ENCODE measurements around the gene FNDC10. TPM values are rescaled to one million over a fixed set of nuclear protein-coding genes. Genes with fewer than 3 reads are reported as not detected.
A peak's percentile ranks its signal among the peaks of the same experiment; 100 is the strongest.

FNDC10 gene
- total RNA-seq, 1 experiment from 2014 or later: 15.2 TPM

- no peak overlapping the region for H3K4me3 Mint-ChIP-seq
- H3K4ac ChIP-seq (ENCODE audit: low read depth, low read length): no peak overlapping the region
- WGBS (ENCODE audit: extremely low coverage, insufficient read length, low lambda C conversion rate): no CpG with 5 or more reads among the region's 18 CpGs
These were observed 2.5 kb upstream of the FNDC10 start for GRCh38 chr1:1602304-1602967.

More at GRCh38 chr1:1602304-1602967, 2.5 kb upstream of the FNDC10 start:
- Histone ChIP-seq H2BK5ac (ENCODE audit: insufficient read length, low read length) (no peak overlapping the region), H3K27me3 (ENCODE audit: insufficient read depth, low read length) (no peaks in the 10 kb centered on the region; the same call in 1 of the 2 replicates), H2BK12ac (ENCODE audit: insufficient read length, low read depth, low read length) (no peak overlapping the region), H3K4me2 (ENCODE audit: insufficient read depth, insufficient read length, low read length) (no peak overlapping the region), H3K23ac (ENCODE audit: insufficient read length, low read depth, low read length) (no peak overlapping the region), H3T11ph (ENCODE audit: low read length) (no peak overlapping the region), H3K9ac (ENCODE audit: extremely low read depth, insufficient read length, low read length) (no peak overlapping the region), H3K18ac (ENCODE audit: insufficient read length, low read depth, low read length) (no peak overlapping the region), H2AK5ac (ENCODE audit: insufficient read length, low read length) (no peak overlapping the region), H3K56ac (ENCODE audit: insufficient read length, low read depth, low read length) (no peak overlapping the region), H2BK120ac (ENCODE audit: low read depth, low read length, poor library complexity, severe bottlenecking) (no peak overlapping the region), H3K79me2 (ENCODE audit: insufficient read depth, low read length) (no peaks in the 10 kb centered on the region), H3K23me2 (ENCODE audit: insufficient read length, low read depth, low read length, poor library complexity, severe bottlenecking) (peaks cover 8% of the 10 kb centered on the region), H4K8ac (replicated peaks; ENCODE audit: insufficient read length, low read depth, low read length) (no peak overlapping the region), H2BK20ac (ENCODE audit: low read depth, low read length, poor library complexity, severe bottlenecking) (no peak overlapping the region), H3K79me1 (ENCODE audit: insufficient read depth, low read depth, low read length, poor library complexity, severe bottlenecking) (no peaks in the 10 kb centered on the region), H4K5ac (ENCODE audit: insufficient read length, low read depth, low read length) (no peak overlapping the region), H2AFZ (ENCODE audit: low read length) (no peak overlapping the region), H3K9me3 (ENCODE audit: control insufficient read depth, low read depth, low read length) (no peaks in the 10 kb centered on the region), H3K27ac (ENCODE audit: insufficient read length, low read depth, low read length) (no peak overlapping the region), H3K4me1 (ENCODE audit: insufficient read depth, low read length) (no peaks in the 10 kb centered on the region), H3K14ac (ENCODE audit: insufficient read depth, low read length) (no peak overlapping the region), H2BK15ac (ENCODE audit: low read depth, low read length) (no peak overlapping the region), H4K20me1 (ENCODE audit: control insufficient read depth, insufficient read depth, insufficient read length) (no peaks in the 10 kb centered on the region), H4K91ac (ENCODE audit: insufficient read length, low read depth, low read length) (no peak overlapping the region)
- no peaks in the 10 kb centered on the region for H3K9me3 Mint-ChIP-seq
- TF ChIP-seq CTCF (conservative IDR thresholded peaks at IDR 0.05): no peak
- peak overlapping the region in 1 of 3 experiments; percentile 32; a peak in 1 of 7 replicates for H3K27ac Mint-ChIP-seq
- peaks cover 61% of the 10 kb centered on the region for H3K27me3 Mint-ChIP-seq (ENCODE audit: low read depth)
- H3K36me3 Mint-ChIP-seq (ENCODE audit: insufficient read depth in 1 of 3, low read depth in 3 of 3): no peaks in the 10 kb centered on the region
- peaks cover 4 to 12% of the 10 kb centered on the region in 2 experiments for H3K4me1 Mint-ChIP-seq
- DNase-seq: no peak
